PFSK-1 (cell line): Measurements from ENCODE around the gene FADS1.

ENCODE experiments used
- FOXP2 ChIP-seq: optimal IDR thresholded peaks from 2 replicates; pipeline ENCODE3; 2011; ENCODE audit warnings: borderline replicate concordance, control low read depth, inconsistent platforms; ENCODE audit not compliant: insufficient read depth; ENCODE audit errors: extremely low read length, extremely low read depth
- POLR2AphosphoS5 ChIP-seq: IDR thresholded peaks from 2 replicates; pipeline ENCODE4 v1.6.1; 2012; ENCODE audit warnings: low read depth, mild to moderate bottlenecking, control low read depth, low read length, moderate library complexity
- SIN3A ChIP-seq: IDR thresholded peaks from 2 replicates; pipeline ENCODE4 v1.6.1; 2012; ENCODE audit warnings: mild to moderate bottlenecking, low read length, moderate library complexity, borderline replicate concordance; ENCODE audit not compliant: insufficient read depth
- TAF1 ChIP-seq: IDR thresholded peaks from 2 replicates; pipeline ENCODE4 v1.6.1; 2012; ENCODE audit warnings: low read length, control low read depth, borderline replicate concordance; ENCODE audit not compliant: insufficient read depth
- TF ChIP-seq, protein P1 (sequence below), 2 experiments: IDR thresholded peaks; 2 replicates each; pipeline versions ENCODE4 v1.6.1 to v1.8.0; 2011 to 2012; ENCODE audit warnings: low read depth in 2 of 2, low read length in 2 of 2, control low read depth in 1 of 2, inconsistent platforms in 1 of 2, mild to moderate bottlenecking in 1 of 2, moderate library complexity in 1 of 2; ENCODE audit not compliant: insufficient read depth in 1 of 2

The FADS1 gene

DNA sequence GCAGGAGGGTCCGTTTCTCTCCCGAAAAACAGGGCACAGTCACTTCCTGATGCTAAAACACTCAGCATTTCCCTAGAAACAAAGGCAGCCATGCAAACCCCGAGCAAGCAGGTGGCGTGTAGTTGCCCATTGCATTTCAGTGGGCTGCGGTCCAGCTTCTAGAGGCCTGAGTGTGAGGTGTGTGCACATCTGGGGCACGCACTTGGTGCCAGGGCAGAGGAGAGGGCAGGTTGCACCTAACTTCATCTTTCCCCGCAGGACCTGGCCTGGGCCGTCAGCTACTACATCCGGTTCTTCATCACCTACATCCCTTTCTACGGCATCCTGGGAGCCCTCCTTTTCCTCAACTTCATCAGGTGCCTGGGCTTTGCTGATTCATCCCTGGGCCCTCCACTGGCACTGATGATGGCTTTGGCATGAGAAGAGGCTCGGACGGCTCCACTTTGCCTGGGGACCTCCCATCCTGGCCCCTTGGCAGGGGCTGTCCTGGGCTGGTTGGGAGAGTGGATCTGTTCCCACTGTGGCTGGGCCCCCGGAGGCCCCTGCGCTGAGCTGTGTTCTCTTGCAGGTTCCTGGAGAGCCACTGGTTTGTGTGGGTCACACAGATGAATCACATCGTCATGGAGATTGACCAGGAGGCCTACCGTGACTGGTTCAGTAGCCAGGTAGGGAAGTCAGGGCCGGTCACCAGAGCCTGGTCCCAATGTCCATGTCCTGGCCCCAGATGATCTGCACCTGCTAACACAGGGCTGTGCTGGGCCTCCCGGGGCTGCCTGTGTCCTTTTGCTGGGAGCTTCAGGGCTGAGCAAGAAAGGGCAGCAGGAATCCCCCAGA lies 46.1 kb upstream of the FADS1 start:
- no peak for TF ChIP-seq TAF1

GRCh38 chr11:61861634-61862033 lies 44.8 kb upstream of the FADS1 start:
- TF ChIP-seq, protein P1, sequence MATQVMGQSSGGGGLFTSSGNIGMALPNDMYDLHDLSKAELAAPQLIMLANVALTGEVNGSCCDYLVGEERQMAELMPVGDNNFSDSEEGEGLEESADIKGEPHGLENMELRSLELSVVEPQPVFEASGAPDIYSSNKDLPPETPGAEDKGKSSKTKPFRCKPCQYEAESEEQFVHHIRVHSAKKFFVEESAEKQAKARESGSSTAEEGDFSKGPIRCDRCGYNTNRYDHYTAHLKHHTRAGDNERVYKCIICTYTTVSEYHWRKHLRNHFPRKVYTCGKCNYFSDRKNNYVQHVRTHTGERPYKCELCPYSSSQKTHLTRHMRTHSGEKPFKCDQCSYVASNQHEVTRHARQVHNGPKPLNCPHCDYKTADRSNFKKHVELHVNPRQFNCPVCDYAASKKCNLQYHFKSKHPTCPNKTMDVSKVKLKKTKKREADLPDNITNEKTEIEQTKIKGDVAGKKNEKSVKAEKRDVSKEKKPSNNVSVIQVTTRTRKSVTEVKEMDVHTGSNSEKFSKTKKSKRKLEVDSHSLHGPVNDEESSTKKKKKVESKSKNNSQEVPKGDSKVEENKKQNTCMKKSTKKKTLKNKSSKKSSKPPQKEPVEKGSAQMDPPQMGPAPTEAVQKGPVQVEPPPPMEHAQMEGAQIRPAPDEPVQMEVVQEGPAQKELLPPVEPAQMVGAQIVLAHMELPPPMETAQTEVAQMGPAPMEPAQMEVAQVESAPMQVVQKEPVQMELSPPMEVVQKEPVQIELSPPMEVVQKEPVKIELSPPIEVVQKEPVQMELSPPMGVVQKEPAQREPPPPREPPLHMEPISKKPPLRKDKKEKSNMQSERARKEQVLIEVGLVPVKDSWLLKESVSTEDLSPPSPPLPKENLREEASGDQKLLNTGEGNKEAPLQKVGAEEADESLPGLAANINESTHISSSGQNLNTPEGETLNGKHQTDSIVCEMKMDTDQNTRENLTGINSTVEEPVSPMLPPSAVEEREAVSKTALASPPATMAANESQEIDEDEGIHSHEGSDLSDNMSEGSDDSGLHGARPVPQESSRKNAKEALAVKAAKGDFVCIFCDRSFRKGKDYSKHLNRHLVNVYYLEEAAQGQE (IDR thresholded peaks at IDR 0.05; ENCODE audit: insufficient read depth in 1 of 2, low read depth in 2 of 2, low read length in 2 of 2), result no peak
- no peak for TF ChIP-seq FOXP2
- TF ChIP-seq POLR2AphosphoS5, result no peak
- no peak for TF ChIP-seq SIN3A
- no peak for TF ChIP-seq TAF1

DNA sequence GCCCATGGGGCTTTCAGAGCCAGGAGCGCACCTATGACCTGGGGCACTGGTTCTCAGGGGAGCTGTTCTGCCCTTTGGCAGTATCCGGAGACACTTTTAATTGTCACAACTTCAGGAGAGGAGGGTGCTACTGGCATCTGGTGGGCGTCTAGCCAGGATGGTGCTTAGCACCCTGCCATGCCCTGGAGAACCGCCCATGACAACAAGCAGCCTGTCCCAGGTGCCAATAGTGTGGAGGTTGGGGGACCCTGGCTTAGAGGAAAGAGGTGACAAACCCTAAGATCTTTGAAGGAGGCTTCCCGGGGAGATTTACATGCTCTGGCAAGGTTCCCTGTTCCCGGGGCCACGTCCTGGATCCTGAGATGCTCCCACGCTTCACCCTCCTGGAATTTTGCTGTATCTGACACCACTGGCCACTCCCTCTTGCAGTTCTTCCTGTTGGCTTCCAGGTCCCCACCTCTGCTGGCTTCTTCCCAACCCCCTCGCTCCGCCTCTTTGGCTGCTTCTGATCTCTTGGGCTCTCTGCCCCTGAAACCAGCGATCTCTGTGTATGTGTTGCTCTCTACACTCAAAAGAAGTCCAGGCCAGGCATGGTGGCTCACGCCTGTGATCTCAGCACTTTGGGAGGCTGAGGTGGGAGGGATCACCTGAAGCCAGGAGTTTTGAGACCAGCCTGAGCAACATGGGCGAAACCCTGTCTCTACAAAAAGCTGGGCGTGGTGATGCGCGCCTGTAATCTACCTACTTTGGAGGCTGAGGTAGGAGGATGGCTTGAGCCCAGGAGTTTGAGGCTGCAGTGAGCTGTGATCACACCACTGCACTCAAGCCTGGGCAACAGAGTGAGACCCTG lies 43.5 kb upstream of the FADS1 start:
- TF ChIP-seq POLR2AphosphoS5 (no peak), SIN3A (no peak), FOXP2 (no peak), TAF1 (no peak)
- TF ChIP-seq, protein P1 (IDR thresholded peaks at IDR 0.05; ENCODE audit: insufficient read depth in 1 of 2, low read depth in 2 of 2, low read length in 2 of 2), result no peak

- TF ChIP-seq SIN3A (no peak), POLR2AphosphoS5 (no peak), FOXP2 (no peak), TAF1 (no peak)
- TF ChIP-seq, protein P1 (IDR thresholded peaks at IDR 0.05; ENCODE audit: insufficient read depth in 1 of 2, low read depth in 2 of 2, low read length in 2 of 2), result peak in 1 of 2 experiments; percentile 68; a peak in 1 of 4 replicates
Measured at GRCh38 chr11:61855939-61856680, 39.3 kb upstream of the FADS1 start.
